Renal cortical epithelial cell (primary cell): ENCODE results near the gene PSMD1. TPM values are rescaled to one million over a fixed set of nuclear protein-coding genes. Genes with fewer than 3 reads are reported as not detected.
A peak's percentile ranks its signal among the peaks of the same experiment; 100 is the strongest.
"Not testable (repeated sequence)": the region's sequence is repeated elsewhere in the genome, so short reads cannot be mapped to it uniquely, and the experiment has no call there.

Experiments used
- DNase-seq: peaks from one replicate; pipeline ENCODE4 v3.0.0-alpha.2; 2011; ENCODE audit warnings: low read depth
- total RNA-seq: library from RNA; depleted of rRNA; stranded (reverse); fragments of >200 nt; gene quantifications from 2 replicates; pipeline ENCODE4 v1.2.3, GENCODE V29; 2014

The PSMD1 gene
- total RNA-seq, 1 donor from 2014 or later: 121 TPM

DNA sequence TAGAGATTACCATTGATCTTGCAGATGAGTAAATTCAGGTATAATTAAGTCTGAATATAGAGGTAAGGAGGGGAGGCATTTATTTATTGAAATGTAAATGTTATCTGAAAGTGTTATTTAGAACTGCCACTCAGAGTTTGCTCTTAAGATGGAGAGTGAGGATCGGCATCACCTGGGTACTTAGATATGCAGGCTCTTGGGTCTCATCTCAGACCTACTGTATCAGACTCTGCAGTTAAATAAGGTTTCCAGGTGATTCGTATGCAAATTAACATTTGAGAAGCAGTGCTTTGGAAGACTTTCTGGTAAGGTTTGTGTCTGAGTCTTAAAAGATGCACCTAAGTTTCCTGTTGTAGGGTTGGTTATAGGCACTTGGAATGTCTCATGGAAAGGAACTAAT is 59.0 kb downstream of the PSMD1 start:
- DNase-seq: no peak

- DNase-seq: no peak
Measured at GRCh38 chr2:231117148-231117547, 60.5 kb downstream of the PSMD1 start.

GRCh38 chr2:231117922-231118613 is 61.4 kb downstream of the PSMD1 start:
- peak; percentile 79 for DNase-seq

- DNase-seq: no peak
Measured at GRCh38 chr2:231118614-231118942, 61.9 kb downstream of the PSMD1 start.

- DNase-seq: no peak
Measured at GRCh38 chr2:231123362-231123898, 66.8 kb downstream of the PSMD1 start.

GRCh38 chr2:231124838-231125568 is 68.3 kb downstream of the PSMD1 start, which contains the start of gene HTR2B:
Gene HTR2B, minus strand, starts transcription at chr2:231125042. Its CDS starts 1,278 bp downstream, at chr2:231123764.
- DNase-seq: no peak

DNA sequence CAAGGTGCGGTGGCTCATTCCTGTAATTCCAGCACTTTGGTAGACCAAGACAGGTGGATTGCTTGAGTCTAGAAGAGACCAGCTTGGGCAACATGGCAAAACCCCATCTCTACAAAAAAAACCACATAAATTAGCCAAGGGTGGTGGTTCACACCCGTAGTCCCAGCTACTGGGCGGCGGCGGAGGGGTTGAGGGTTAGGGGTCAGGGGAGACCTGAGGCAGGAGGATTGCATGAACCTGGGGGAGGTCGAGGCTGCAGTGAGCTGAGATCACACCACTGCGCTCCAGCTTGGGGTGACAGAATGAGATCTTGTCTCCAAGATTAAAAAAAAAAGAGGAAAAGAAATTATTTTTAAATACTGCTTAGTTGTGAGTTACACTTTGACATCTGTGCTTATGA is 69.5 kb downstream of the PSMD1 start:
- no peak for DNase-seq

- no peak for DNase-seq
Measured at GRCh38 chr2:231127480-231127879, 70.8 kb downstream of the PSMD1 start.

GRCh38 chr2:231127936-231128335 is 71.3 kb downstream of the PSMD1 start:
- DNase-seq: no peak

DNA sequence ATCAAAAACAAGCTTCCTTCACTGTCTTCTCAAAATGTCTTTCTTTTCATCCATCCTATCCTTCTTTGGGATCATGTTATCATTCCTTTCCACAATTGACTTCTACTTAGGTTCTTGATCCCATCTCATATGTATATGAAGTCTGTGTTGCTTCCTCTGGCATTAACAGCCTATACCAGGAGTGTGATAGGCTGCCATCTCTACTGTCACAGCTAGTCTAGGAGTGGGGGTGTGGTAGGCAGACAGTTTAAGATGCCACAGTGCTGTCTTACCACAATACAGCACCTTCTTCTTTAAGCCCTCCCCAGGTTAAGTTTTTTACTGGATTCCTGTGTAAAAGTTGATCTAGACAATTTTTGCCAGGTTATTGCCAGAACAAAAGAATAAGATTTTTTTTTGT is 71.9 kb downstream of the PSMD1 start:
- no peak for DNase-seq

GRCh38 chr2:231129216-231129615 is 72.5 kb downstream of the PSMD1 start:
- no peak for DNase-seq

DNA sequence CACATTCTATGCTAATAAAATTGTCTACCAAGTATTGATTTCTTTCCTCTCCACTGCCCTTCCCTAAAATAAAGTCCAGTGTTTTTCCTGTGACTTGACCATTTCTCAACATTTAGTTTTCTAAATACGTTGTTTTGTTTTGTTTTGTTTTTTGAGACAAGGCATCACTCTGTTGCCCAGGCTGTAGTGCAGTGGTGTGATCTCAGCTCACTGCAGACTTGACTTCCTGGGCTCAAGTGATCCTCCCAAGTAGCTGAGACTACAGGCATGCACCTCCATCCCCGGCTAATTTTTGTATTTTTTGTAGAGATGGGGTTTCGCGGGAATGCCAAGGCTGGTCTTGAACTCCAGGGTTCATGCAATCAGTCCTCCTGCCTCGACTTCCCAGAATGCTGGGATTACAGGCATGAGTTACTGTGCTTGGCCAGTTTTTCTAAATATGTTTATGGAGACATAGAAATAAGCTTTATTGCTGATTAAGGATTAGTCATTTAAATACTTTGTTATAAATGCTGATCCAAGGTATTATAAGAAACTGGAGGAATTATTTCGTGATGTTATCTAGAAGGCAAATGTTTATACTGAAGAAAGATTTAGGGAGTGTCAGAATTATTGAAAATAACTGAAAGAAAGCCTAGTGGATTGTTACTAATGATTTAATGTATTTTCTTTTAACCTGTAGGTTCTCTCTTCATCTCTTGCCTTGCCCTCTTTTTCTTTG is 73.8 kb downstream of the PSMD1 start:
- no peak for DNase-seq

DNA sequence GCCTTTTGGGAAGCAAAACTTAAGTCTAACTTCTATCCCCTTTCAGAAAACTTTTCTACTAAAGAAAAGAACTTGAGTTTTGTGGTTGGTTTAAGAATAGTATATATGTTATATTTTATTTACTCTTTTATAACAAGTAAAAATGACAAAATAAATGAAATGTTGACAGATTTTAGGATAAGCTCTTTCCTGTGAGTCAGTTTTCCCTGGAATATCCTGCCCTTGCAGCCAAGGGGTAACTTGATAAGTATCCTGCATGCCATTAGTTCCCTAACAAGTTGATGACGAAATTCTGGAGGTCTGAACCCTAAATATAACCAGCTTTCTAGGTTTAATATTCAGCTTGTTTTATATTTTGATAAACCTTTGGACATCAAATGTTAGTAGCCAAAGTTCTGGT is 75.5 kb downstream of the PSMD1 start:
- no peak for DNase-seq

GRCh38 chr2:231133365-231134099 is 76.9 kb downstream of the PSMD1 start:
- DNase-seq: peak; percentile 20

DNA sequence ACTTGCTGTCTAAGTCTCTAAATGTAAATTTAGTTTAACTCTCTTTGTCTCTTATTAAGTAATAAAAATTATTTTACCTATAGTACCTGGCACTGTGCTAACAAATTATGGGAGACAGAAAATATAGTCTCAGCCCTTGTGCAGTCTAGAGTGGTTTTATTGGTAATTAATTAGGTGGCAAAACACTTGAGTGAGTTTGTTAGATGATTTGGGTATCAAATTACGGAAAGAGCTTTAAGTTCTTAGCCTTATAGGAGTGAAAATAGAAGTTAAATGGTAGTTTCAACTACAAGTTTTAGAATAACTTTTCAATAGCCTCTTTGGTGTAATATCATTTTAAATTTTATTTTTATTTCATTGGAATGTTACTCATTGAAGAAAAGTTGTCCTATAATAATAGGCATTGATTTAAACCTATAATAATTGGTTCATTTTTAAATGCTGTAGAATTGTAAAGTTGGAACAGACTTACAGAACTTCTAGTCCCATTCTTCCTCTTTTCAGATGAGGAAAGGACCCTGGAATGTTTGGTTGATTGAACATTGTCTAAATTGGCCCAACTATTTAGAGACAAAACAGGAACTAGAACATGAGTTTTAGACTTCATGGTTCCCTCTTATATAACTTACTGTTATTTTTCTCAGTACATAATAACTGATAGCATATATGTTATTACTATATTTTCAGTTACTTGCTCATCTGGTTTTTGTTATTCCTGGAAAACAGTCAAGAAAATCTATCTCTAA is 78.4 kb downstream of the PSMD1 start:
- DNase-seq: peak; percentile 49

DNA sequence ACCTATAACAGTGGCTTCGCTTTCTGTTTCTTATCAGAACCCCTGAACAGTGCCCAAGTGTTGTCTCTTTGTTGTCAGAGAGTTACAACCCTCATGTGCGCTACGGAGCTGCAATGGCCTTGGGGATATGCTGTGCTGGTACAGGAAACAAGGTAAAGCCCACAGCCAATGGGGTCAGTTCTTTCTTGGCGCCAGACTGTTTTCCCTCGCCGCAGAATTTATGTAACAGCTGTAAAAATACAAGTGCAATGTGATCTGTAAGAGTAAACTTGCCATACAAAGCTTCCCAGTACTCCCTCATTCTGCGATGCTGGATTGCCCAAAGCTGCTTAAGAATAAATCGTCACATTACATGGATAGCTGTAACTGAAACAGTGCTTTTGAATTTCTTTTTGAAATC is 82.0 kb downstream of the PSMD1 start:
- DNase-seq: no peak

DNA sequence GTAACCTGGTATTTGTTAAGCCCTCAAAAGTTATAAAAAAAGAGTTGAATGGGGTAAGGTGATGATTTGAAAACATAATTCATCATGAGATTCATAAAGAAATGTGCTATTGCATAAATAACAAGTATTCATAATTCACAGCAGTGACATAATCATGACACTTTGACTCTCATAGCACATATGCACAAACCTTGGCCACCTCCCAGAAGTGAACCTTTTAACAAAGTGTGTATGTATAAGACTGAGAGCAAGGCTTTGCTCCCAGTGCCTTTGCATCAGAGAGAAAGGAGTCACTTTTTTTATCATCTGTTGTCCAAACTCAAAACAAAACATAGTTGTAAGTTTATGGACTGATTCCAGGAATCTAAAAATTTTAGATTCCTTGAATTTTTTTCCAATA is 83.1 kb downstream of the PSMD1 start:
- no peak for DNase-seq

GRCh38 chr2:231140808-231141207 is 84.1 kb downstream of the PSMD1 start:
- DNase-seq: not testable (repeated sequence)

DNA sequence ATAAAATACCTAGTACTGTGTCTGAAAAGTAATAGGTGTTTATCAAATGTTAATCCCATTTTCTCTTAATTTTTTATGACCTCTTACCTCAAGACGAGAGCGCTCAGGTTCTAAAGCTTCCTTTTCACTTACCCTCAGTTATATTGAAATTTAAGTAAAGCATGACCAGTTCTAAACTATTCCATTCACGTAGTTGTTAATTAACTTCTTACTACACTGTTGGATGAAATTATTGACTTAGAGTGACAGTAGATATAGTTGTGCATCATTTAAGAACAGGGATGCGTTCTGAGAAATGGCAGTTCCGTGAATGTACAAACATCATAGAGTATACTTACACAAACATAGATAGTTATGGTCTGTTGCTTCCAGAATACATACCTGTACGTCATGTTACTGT is 88.2 kb downstream of the PSMD1 start:
- DNase-seq: peak; percentile 75

- DNase-seq: no peak
Measured at GRCh38 chr2:231146665-231147064, 90.0 kb downstream of the PSMD1 start.
